OCI-LY1 (cell line): ENCODE data around the gene TMEM132C.

Source experiments
- CTCF ChIP-seq: fragments of 200-600 bp; sonication (generic), shearing (Covaris generic); IDR thresholded peaks from 2 replicates; pipeline ENCODE4 v1.5.1; 2017; ENCODE audit warnings: mild to moderate bottlenecking, antibody characterized with exemption, low read length, moderate library complexity, mixed read lengths
- EZH2 ChIP-seq: fragments of 200-600 bp; sonication (generic), shearing (Covaris generic); IDR thresholded peaks from 2 replicates; pipeline ENCODE4 v1.8.0; 2017; ENCODE audit warnings: borderline replicate concordance, mixed run types, mild to moderate bottlenecking, antibody characterized with exemption, low read length, moderate library complexity, mixed read lengths

- TF ChIP-seq CTCF: no peak
- no peak for TF ChIP-seq EZH2
Measured at GRCh38 chr12:128245121-128245520, 21.8 kb upstream of the TMEM132C start.
